ENCODE results near the gene TBC1D26.
"Not testable (repeated sequence)": the region's sequence is repeated elsewhere in the genome, so short reads cannot be mapped to it uniquely, and the experiment has no call there.

DNA sequence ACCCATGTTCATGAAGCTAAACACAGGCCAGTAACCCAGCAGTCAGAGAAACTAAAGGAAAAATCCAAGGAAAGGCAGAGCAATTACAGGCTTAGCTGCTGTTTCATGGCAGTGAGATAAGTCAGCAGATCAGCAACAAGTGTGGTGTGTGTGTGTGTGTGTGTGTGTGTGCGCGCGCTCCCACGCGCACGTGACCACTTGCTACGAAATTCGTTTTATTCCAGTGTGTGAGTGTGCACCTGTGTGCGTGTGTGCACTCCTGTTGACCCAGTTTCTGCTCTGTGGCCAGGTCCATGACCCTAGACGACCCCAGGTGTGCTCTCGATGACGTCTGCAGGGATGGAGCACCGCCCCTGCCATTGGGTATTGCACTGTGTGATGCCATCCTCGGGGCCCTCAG is 1.5 kb upstream of the TBC1D26 start:
- TF ChIP-seq POLR2A (IDR thresholded peaks at IDR 0.05): not testable (repeated sequence)
- TF ChIP-seq, protein P1, sequence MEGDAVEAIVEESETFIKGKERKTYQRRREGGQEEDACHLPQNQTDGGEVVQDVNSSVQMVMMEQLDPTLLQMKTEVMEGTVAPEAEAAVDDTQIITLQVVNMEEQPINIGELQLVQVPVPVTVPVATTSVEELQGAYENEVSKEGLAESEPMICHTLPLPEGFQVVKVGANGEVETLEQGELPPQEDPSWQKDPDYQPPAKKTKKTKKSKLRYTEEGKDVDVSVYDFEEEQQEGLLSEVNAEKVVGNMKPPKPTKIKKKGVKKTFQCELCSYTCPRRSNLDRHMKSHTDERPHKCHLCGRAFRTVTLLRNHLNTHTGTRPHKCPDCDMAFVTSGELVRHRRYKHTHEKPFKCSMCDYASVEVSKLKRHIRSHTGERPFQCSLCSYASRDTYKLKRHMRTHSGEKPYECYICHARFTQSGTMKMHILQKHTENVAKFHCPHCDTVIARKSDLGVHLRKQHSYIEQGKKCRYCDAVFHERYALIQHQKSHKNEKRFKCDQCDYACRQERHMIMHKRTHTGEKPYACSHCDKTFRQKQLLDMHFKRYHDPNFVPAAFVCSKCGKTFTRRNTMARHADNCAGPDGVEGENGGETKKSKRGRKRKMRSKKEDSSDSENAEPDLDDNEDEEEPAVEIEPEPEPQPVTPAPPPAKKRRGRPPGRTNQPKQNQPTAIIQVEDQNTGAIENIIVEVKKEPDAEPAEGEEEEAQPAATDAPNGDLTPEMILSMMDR (IDR thresholded peaks at IDR 0.05): not testable (repeated sequence)
